HepG2 (cell line): ENCODE measurements around the gene FAM222B. TPM values are rescaled to one million over a fixed set of nuclear protein-coding genes. Genes with fewer than 3 reads are reported as not detected.

Source experiments
- DDIT3 ChIP-seq: sonication (generic); formaldehyde crosslinking; IDR thresholded peaks from 2 replicates; pipeline ENCODE4 v1.4.0; 2020; ENCODE audit warnings: mild to moderate bottlenecking, missing genetic modification reagents
- RBM22 ChIP-seq: fragments of 200-400 bp; formaldehyde crosslinking; optimal IDR thresholded peaks from 2 replicates; pipeline ENCODE3; 2017; ENCODE audit warnings: mild to moderate bottlenecking, low read length, moderate library complexity
- RNF2 ChIP-seq: fragments of 450-650 bp; conservative IDR thresholded peaks from 2 replicates; pipeline ENCODE4 v1.6.1; 2016; ENCODE audit warnings: low read depth
- SKI ChIP-seq: fragments of 450-650 bp; IDR thresholded peaks from one replicate; pipeline ENCODE4 v1.6.1; 2018; ENCODE audit warnings: mild to moderate bottlenecking; ENCODE audit not compliant: partially characterized antibody
- U2AF2 ChIP-seq: fragments of 200-400 bp; formaldehyde crosslinking; IDR thresholded peaks from 2 replicates; pipeline ENCODE4 v1.6.1; 2017; ENCODE audit warnings: low read depth, mild to moderate bottlenecking, low read length
- ZBTB26 ChIP-seq: IDR thresholded peaks from 2 replicates; pipeline ENCODE4 v1.6.1; 2016; ENCODE audit warnings: missing compliant biosample characterization, missing genetic modification reagents, borderline replicate concordance
- ZMYM2 ChIP-seq: sonication (generic); formaldehyde crosslinking; IDR thresholded peaks from 2 replicates; pipeline ENCODE4 v1.8.0; 2022; ENCODE audit warnings: mild to moderate bottlenecking, missing genetic modification reagents
- ZNF605 ChIP-seq: sonication (generic); formaldehyde crosslinking; IDR thresholded peaks from 2 replicates; pipeline ENCODE4 v1.8.0; 2022; ENCODE audit warnings: mild to moderate bottlenecking, missing genetic modification reagents
- polyA plus RNA-seq, 8 experiments: library from polyadenylated mRNA; depleted of rRNA in 3 of 8; stranded (reverse) in 7 of 8; unstranded in 1 of 8; fragments of >200 nt; fragmentation: Illumina TruSeq in 4 of 8; extraction: Trizol in 4 of 8; gene quantifications; 2 replicates each; pipeline versions ENCODE4 v1.2.1 to v1.2.3, GENCODE V29; 2011 to 2016; ENCODE audit warnings: low read depth in 4 of 8, missing spikeins in 1 of 8, mixed read lengths in 1 of 8; ENCODE audit not compliant: insufficient read depth in 1 of 8
- total RNA-seq, 5 experiments: library from RNA; depleted of rRNA; stranded (reverse); fragments of >200 nt; fragmentation: Illumina TruSeq; extraction: Trizol; gene quantifications; 2 replicates each; pipeline ENCODE4 v1.2.3, GENCODE V29; 2016; ENCODE audit warnings: low read depth in 1 of 5
- TF ChIP-seq, protein P1 (sequence below): sonication (generic); formaldehyde crosslinking; IDR thresholded peaks from 2 replicates; pipeline ENCODE4 v1.4.0; 2020; ENCODE audit warnings: mild to moderate bottlenecking, missing genetic modification reagents
- TF ChIP-seq, protein P2 (sequence below): sonication (generic); formaldehyde crosslinking; IDR thresholded peaks from 2 replicates; pipeline ENCODE4 v1.4.0; 2020; ENCODE audit warnings: missing genetic modification reagents
- TF ChIP-seq, protein P3 (sequence below), 2 experiments: sonication (generic) in 1 of 2; formaldehyde crosslinking in 1 of 2; IDR thresholded peaks; 2 replicates each; pipeline versions ENCODE4 v1.5.1 to v1.6.1; 2011 to 2020; ENCODE audit warnings: borderline replicate concordance in 1 of 2, low read depth in 1 of 2, low read length in 1 of 2, mild to moderate bottlenecking in 1 of 2, missing genetic modification reagents in 1 of 2, moderate library complexity in 1 of 2
- TF ChIP-seq, protein P4 (sequence below): sonication (generic); formaldehyde crosslinking; IDR thresholded peaks from 2 replicates; pipeline ENCODE4 v1.5.0; 2020; ENCODE audit warnings: missing genetic modification reagents

Gene FAM222B
- total and polyA plus RNA-seq, 2 of the 13 experiments (the other 11 are each of a cell fraction or from before 2014, with no cell fraction given): 3.5 to 7.3 TPM

GRCh38 chr17:28854457-28855335 is 12.1 kb upstream of the FAM222B start, which contains the start of gene ERAL1 (continued):
- TF ChIP-seq, protein P1, sequence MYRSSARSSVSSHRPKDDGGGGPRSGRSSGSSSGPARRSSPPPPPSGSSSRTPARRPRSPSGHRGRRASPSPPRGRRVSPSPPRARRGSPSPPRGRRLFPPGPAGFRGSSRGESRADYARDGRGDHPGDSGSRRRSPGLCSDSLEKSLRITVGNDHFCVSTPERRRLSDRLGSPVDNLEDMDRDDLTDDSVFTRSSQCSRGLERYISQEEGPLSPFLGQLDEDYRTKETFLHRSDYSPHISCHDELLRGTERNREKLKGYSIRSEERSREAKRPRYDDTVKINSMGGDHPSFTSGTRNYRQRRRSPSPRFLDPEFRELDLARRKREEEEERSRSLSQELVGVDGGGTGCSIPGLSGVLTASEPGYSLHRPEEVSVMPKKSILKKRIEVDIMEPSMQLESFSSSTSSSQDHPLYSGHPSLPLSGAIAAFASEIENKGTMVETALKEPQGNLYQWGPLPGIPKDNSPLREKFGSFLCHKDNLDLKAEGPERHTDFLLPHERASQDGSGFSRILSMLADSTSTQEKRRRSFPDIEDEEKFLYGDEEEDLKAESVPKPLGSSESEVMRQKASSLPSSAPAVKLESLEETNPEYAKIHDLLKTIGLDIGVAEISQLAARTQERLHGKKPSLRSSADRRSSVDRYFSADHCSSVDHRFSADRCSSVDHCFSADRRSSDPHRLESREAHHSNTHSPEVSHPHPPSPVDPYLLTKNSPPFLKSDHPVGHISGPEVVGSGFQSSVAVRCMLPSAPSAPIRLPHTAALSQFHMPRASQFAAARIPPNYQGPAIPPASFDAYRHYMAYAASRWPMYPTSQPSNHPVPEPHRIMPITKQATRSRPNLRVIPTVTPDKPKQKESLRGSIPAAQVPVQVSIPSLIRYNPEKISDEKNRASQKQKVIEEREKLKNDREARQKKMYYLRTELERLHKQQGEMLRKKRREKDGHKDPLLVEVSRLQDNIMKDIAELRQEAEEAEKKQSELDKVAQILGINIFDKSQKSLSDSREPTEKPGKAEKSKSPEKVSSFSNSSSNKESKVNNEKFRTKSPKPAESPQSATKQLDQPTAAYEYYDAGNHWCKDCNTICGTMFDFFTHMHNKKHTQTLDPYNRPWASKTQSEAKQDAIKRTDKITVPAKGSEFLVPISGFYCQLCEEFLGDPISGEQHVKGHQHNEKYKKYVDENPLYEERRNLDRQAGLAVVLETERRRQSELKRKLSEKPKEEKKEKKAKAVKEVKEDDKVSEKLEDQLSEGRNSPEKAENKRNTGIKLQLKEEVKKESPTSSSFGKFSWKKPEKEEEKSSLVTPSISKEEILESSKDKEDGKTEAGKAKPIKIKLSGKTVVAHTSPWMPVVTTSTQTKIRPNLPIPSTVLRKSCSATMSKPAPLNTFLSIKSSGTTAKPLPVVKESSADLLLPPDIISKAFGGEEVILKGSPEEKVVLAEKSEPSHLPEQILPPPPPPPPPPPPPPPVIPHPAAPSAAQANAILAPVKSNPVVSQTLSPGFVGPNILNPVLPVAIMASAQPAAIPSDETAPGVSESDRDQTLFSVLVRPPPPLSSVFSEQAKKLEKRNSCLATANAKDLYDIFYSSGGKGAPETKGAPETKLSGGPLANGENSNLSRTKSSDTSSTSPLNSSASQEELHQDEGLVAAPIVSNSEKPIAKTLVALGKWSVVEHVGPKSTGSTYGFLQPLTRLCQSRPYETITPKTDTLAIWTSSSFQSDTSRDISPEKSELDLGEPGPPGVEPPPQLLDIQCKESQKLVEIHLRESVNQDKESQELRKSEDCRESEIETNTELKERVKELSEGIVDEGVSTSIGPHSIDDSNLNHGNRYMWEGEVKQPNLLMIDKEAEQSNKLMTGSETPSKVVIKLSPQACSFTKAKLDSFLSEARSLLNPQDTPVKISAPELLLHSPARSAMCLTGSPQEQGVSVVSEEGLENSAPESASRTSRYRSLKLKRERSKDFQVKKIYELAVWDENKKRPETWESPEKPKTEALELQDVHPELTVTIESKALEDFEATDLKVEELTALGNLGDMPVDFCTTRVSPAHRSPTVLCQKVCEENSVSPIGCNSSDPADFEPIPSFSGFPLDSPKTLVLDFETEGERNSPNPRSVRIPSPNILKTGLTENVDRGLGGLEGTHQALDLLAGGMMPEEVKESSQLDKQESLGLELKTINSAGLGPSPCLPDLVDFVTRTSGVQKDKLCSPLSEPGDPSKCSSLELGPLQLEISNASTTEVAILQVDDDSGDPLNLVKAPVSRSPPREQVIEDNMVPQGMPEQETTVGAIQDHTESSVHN (CRISPR knock-in tag): no peak
- TF ChIP-seq ZMYM2 (no peak), SKI (no peak), DDIT3 (CRISPR knock-in tag) (no peak), RBM22 (peak; percentile 46), ZNF605 (CRISPR knock-in tag) (no peak), U2AF2 (no peak), RNF2 (no peak), ZBTB26 (CRISPR knock-in tag) (peak; percentile 64; the same call in 1 of the 2 replicates)
- TF ChIP-seq, protein P2, sequence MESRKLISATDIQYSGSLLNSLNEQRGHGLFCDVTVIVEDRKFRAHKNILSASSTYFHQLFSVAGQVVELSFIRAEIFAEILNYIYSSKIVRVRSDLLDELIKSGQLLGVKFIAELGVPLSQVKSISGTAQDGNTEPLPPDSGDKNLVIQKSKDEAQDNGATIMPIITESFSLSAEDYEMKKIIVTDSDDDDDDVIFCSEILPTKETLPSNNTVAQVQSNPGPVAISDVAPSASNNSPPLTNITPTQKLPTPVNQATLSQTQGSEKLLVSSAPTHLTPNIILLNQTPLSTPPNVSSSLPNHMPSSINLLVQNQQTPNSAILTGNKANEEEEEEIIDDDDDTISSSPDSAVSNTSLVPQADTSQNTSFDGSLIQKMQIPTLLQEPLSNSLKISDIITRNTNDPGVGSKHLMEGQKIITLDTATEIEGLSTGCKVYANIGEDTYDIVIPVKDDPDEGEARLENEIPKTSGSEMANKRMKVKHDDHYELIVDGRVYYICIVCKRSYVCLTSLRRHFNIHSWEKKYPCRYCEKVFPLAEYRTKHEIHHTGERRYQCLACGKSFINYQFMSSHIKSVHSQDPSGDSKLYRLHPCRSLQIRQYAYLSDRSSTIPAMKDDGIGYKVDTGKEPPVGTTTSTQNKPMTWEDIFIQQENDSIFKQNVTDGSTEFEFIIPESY (CRISPR knock-in tag): no peak
- TF ChIP-seq, protein P3, sequence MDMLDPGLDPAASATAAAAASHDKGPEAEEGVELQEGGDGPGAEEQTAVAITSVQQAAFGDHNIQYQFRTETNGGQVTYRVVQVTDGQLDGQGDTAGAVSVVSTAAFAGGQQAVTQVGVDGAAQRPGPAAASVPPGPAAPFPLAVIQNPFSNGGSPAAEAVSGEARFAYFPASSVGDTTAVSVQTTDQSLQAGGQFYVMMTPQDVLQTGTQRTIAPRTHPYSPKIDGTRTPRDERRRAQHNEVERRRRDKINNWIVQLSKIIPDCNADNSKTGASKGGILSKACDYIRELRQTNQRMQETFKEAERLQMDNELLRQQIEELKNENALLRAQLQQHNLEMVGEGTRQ (IDR thresholded peaks at IDR 0.05; ENCODE audit: low read depth, low read length): no peak
- TF ChIP-seq, protein P3 (CRISPR knock-in tag; IDR thresholded peaks at IDR 0.05; ENCODE audit: borderline replicate concordance): no peak
- TF ChIP-seq, protein P4, sequence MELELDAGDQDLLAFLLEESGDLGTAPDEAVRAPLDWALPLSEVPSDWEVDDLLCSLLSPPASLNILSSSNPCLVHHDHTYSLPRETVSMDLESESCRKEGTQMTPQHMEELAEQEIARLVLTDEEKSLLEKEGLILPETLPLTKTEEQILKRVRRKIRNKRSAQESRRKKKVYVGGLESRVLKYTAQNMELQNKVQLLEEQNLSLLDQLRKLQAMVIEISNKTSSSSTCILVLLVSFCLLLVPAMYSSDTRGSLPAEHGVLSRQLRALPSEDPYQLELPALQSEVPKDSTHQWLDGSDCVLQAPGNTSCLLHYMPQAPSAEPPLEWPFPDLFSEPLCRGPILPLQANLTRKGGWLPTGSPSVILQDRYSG: peak; percentile 47; the same call in 1 of the 2 replicates
